Transverse colon (tissue), 3 donors: ENCODE measurements around the gene PPP1R13B.

Experiments used
- EP300 ChIP-seq: sonication (generic); formaldehyde crosslinking; IDR thresholded peaks from one replicate; pipeline ENCODE4 v1.6.1; 2017; ENCODE audit warnings: antibody characterized with exemption, low read depth
- POLR2A ChIP-seq: fragments of 450-650 bp; IDR thresholded peaks from one replicate; pipeline ENCODE4 v1.6.1; 2016; ENCODE audit warnings: antibody characterized with exemption, mild to moderate bottlenecking, moderate library complexity
- TF ChIP-seq, protein P1 (sequence below), 5 experiments: fragments of 200-600 bp in 3 of 5; fragments of 450-650 bp in 2 of 5; sonication (generic) in 3 of 5; IDR thresholded peaks; 1 replicate in 2 of 5; 2 replicates in 3 of 5; pipeline ENCODE4 v1.5.1; 2016 to 2017; ENCODE audit warnings: antibody characterized with exemption in 5 of 5, inconsistent platforms in 3 of 5, mild to moderate bottlenecking in 2 of 5, moderate library complexity in 1 of 5

DNA sequence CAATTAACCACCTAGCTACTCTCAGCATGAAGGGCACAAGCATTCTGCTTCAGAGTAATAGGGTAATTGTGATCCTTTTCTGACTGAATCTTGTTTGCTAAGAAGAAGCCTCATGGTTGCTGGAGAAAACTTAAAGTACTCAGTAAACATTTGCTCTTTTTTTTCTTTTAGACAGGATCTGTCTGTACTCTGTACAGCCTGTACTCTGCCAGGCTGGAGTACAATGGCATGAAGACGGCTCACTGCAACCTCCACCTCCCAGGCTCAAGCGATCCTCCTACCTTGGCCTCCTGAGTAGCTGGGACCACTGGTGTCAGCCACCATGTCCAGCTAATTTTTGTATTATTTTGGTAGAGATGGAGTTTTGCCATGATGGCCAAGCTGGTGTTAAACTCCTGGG, 12.4 kb downstream of the PPP1R13B start:
- TF ChIP-seq, protein P1, sequence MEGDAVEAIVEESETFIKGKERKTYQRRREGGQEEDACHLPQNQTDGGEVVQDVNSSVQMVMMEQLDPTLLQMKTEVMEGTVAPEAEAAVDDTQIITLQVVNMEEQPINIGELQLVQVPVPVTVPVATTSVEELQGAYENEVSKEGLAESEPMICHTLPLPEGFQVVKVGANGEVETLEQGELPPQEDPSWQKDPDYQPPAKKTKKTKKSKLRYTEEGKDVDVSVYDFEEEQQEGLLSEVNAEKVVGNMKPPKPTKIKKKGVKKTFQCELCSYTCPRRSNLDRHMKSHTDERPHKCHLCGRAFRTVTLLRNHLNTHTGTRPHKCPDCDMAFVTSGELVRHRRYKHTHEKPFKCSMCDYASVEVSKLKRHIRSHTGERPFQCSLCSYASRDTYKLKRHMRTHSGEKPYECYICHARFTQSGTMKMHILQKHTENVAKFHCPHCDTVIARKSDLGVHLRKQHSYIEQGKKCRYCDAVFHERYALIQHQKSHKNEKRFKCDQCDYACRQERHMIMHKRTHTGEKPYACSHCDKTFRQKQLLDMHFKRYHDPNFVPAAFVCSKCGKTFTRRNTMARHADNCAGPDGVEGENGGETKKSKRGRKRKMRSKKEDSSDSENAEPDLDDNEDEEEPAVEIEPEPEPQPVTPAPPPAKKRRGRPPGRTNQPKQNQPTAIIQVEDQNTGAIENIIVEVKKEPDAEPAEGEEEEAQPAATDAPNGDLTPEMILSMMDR (IDR thresholded peaks at IDR 0.05) = no peak
- TF ChIP-seq POLR2A = no peak
- TF ChIP-seq EP300 = no peak
